Colonic mucosa (tissue), 4 donors: ENCODE results near the gene ARHGAP6. TPM values are rescaled to one million over a fixed set of nuclear protein-coding genes. Genes with fewer than 3 reads are reported as not detected.

Experiments
- DNase-seq: peaks from one replicate; pipeline ENCODE4 v3.0.0-alpha.2; 2020
- H3K27ac ChIP-seq: fragments of 200-600 bp; one replicate; pipeline ENCODE4 v1.8.0; 2021
- H3K27me3 ChIP-seq: fragments of 200-600 bp; one replicate; pipeline ENCODE4 v1.8.0; 2021
- H3K36me3 ChIP-seq: fragments of 200-600 bp; one replicate; pipeline ENCODE4 v1.8.0; 2021
- H3K4me1 ChIP-seq: fragments of 200-600 bp; one replicate; pipeline ENCODE4 v1.8.0; 2021; ENCODE audit warnings: mild to moderate bottlenecking
- H3K4me3 ChIP-seq: fragments of 200-600 bp; one replicate; pipeline ENCODE4 v1.8.0; 2021
- H3K9ac ChIP-seq, 2 donors: one replicate each; pipeline ENCODE4 v1.7.0; 2013; ENCODE audit warnings: control low read depth in 2 of 2, low read depth in 2 of 2, low read length in 2 of 2
- H3K9me3 ChIP-seq: fragments of 200-600 bp; one replicate; pipeline ENCODE4 v1.8.0; 2021
- CTCF ChIP-seq: fragments of 200-600 bp; IDR thresholded peaks from one replicate; pipeline ENCODE4 v1.8.0; 2022; ENCODE audit warnings: antibody characterized with exemption, mild to moderate bottlenecking
- intact Hi-C: fragments of 100-400 bp; cut with DNase I; formaldehyde crosslinking; loops from one replicate; pipeline ENCODE4 v1.14.1; 2022
- total RNA-seq, 2 donors: library from RNA; stranded (reverse); fragmentation: NEBNext Ultra II Directional in 1 of 2; extraction: Animal tissue kit (Norgen Biotek cat#: 25700) in 1 of 2; gene quantifications; one replicate each; pipeline ENCODE4 v1.2.1, GENCODE V29; 2021
- donor health status: healthy.
- donor health status: DM: no; HTN: no; CAD: no.
- donor health status: DM: no; HTN: no; CAD: no.

ARHGAP6 gene
- total RNA-seq, 2 donors from 2014 or later, result 1.1 to 5.0 TPM

GRCh38 chrX:11319806-11320520 is 345.8 kb downstream of the ARHGAP6 start:
- H3K9ac ChIP-seq, result no peak overlapping the region
- H3K4me3 ChIP-seq, result no peak overlapping the region
- no peaks in the 10 kb centered on the region for H3K9me3 ChIP-seq
- no peak overlapping the region for H3K27ac ChIP-seq
- H3K4me1 ChIP-seq, result no peaks in the 10 kb centered on the region
- no peaks in the 10 kb centered on the region for H3K27me3 ChIP-seq
- no peak for DNase-seq
- TF ChIP-seq CTCF, result no peak
- intact Hi-C loops, result no loop called here
- no peaks in the 10 kb centered on the region for H3K36me3 ChIP-seq

- DNase-seq, result no peak
- intact Hi-C loops, result no loop called here
- no peak for TF ChIP-seq CTCF
- no peaks in the 10 kb centered on the region for H3K9me3 ChIP-seq
- H3K36me3 ChIP-seq, result no peaks in the 10 kb centered on the region
- H3K4me1 ChIP-seq, result no peaks in the 10 kb centered on the region
- no peaks in the 10 kb centered on the region for H3K27me3 ChIP-seq
- H3K27ac ChIP-seq, result no peak overlapping the region
- H3K4me3 ChIP-seq, result no peak overlapping the region
- no peak overlapping the region for H3K9ac ChIP-seq
These were observed 354.0 kb downstream of the ARHGAP6 start for GRCh38 chrX:11311706-11312105.

DNA sequence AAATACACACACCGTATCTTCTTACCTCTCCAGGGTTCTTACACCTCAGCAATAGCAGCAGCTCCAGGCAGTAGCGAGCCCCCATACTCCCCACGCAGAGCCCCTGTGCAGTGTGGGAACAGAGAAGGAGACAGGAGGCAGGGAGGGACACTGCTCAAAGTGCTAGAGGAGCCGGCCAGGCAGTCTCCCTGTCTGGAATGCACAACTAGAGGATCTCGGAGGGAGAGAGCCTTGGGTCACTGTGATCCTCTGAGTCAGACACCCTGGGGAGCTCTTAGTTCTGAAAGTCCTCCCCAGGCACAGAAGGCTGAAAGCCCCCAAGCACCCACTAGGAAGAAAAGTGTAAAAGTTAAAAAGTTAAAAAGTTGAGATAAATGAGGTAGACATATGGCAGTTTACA is 356.5 kb downstream of the ARHGAP6 start:
- Histone ChIP-seq H3K4me1 (no peaks in the 10 kb centered on the region), H3K27me3 (no peaks in the 10 kb centered on the region), H3K36me3 (no peaks in the 10 kb centered on the region), H3K27ac (no peak overlapping the region), H3K4me3 (no peak overlapping the region), H3K9me3 (no peaks in the 10 kb centered on the region), H3K9ac (no peak overlapping the region)
- no peak for TF ChIP-seq CTCF
- no peak for DNase-seq
- intact Hi-C loops, result no loop called here

DNA sequence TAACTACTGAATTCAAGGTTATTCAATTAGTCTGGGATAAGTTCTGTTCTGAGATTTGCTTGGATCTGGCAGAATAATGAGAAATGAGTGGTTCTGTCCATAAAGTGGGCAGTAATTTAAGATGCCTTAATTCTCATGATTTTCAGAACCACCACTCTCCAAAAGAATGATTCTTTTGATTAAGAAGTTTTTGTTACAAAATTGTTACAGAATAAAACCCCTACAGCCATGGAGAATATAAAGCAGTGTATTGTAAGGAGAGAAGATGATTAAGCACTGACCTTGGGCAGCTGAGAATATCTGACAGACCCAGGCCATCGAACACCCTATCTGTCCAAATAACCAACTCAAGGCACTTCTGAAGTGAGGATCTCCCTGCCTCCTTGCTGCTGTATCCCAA is 360.1 kb downstream of the ARHGAP6 start:
- H3K4me3 ChIP-seq, result no peak overlapping the region
- H3K36me3 ChIP-seq, result no peaks in the 10 kb centered on the region
- no peaks in the 10 kb centered on the region for H3K4me1 ChIP-seq
- H3K27me3 ChIP-seq, result no peaks in the 10 kb centered on the region
- intact Hi-C loops, result no loop called here
- TF ChIP-seq CTCF, result no peak
- H3K9ac ChIP-seq, result no peak overlapping the region
- no peak overlapping the region for H3K27ac ChIP-seq
- no peaks in the 10 kb centered on the region for H3K9me3 ChIP-seq
- DNase-seq, result no peak

DNA sequence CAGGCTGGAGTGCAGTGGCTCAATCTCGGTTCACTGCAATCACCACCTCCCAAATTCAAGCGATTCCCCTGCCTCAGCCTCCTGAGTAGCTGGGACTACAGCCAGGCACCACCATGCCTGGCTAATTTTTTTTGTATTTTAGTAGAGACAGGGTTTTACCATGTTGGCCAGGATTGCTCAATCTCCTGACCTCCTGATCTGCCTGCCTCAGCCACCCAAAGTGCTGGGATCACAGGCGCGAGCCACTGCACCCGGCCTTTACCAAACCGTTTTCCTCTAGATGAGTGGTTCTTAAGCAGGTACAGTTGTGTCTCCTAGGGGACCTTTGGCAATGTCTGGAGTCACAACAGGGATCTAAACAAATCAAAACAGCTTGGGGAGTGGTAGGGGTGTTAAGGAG is 360.9 kb downstream of the ARHGAP6 start:
- H3K4me1 ChIP-seq, result no peaks in the 10 kb centered on the region
- no peak overlapping the region for H3K9ac ChIP-seq
- no peaks in the 10 kb centered on the region for H3K36me3 ChIP-seq
- H3K27me3 ChIP-seq, result no peaks in the 10 kb centered on the region
- H3K4me3 ChIP-seq, result no peak overlapping the region
- TF ChIP-seq CTCF, result no peak
- intact Hi-C loops, result no loop called here
- no peaks in the 10 kb centered on the region for H3K9me3 ChIP-seq
- no peak for DNase-seq
- H3K27ac ChIP-seq, result no peak overlapping the region
